Bronchial epithelial cell (primary cell): ENCODE data around the gene PIANP. TPM values are rescaled to one million over a fixed set of nuclear protein-coding genes. Genes with fewer than 3 reads are reported as not detected.
"Not testable (repeated sequence)": the region's sequence is repeated elsewhere in the genome, so short reads cannot be mapped to it uniquely, and the experiment has no call there.

Experiments
- DNase-seq: peaks from one replicate; pipeline ENCODE4 v3.0.0-alpha.2; 2010; ENCODE audit warnings: low read depth
- FAIRE-seq: peaks from 2 replicates; lab custom pipeline; 2011; peaks lifted over from hg19 to GRCh38; lab: Jason Lieb, UNC
- H3K27me3 ChIP-seq: 2 replicates; pipeline ENCODE4 v1.5.1; 2011; ENCODE audit warnings: low read length; ENCODE audit not compliant: control insufficient read depth, insufficient read depth
- H3K36me3 ChIP-seq: 2 replicates; pipeline ENCODE4 v1.5.1; 2011; ENCODE audit warnings: low read length; ENCODE audit not compliant: control insufficient read depth, insufficient read depth
- H3K4me3 ChIP-seq: 2 replicates; pipeline ENCODE4 v1.5.1; 2011; ENCODE audit warnings: mild to moderate bottlenecking, low read depth, low read length, control low read depth
- total RNA-seq: library from RNA; depleted of rRNA; stranded (reverse); fragments of >200 nt; gene quantifications from 2 replicates; pipeline ENCODE4 v1.2.1, GENCODE V29; 2014
- TF ChIP-seq, protein P1 (sequence below): IDR thresholded peaks from 2 replicates; pipeline ENCODE4 v1.5.1; 2011; ENCODE audit warnings: mild to moderate bottlenecking, moderate library complexity, low read length, control low read depth, inconsistent platforms; ENCODE audit not compliant: insufficient read depth, severe bottlenecking

Gene PIANP, protein sequence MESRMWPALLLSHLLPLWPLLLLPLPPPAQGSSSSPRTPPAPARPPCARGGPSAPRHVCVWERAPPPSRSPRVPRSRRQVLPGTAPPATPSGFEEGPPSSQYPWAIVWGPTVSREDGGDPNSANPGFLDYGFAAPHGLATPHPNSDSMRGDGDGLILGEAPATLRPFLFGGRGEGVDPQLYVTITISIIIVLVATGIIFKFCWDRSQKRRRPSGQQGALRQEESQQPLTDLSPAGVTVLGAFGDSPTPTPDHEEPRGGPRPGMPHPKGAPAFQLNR
- total RNA-seq: not detected in 2 replicates

DNA sequence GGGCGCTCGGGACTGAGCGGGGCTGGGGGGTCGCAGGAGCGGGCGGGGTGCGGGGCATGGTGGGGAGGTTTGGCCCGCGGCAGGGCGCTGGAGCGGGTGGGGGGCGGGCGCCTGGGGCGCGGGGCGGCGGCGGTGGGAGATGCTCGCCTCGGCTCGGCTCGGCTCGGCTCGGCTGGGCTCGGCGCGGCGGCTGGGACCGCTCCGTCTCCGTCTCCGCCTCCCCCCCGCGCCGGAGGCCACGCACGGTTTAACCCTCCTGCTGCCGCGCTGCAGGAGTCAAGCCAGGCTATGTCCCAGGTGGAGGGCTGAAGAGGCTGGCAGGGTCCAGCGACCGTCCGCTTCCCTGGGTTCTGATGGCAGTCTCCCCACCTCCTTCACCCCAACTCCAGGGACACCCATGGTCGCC is at the start of gene PIANP:
Gene PIANP (minus strand): TSS at position 170 of the 406 bp plus-strand sequence. CDS start 2,754 bp downstream, outside the sequence.
- FAIRE-seq (no peak), DNase-seq (no peak)

DNA sequence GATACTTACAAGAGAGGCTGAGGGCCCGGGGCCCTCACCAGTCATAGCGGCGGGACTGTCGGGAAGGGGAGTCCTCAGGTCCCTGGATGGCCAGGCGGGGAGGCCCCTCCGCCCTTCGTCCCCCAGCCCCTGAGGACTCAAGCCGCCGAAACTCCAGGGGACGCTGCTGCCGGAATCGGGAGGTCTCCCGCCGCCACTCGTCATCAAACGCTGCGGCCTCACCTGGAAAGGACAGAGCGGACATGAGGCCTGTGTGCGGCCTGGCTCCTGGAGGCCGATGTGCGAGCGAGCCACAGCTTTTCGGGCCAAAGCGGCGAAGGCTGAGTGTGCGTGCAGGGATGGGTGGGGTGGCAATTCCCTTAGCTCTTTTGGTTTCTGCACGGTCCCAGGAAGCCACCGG is 48.1 kb upstream of the PIANP start:
- Histone ChIP-seq H3K4me3 (no peak overlapping the region), H3K36me3 (peaks cover 28% of the 10 kb centered on the region), H3K27me3 (no peaks in the 10 kb centered on the region)
- FAIRE-seq (no peak), DNase-seq (no peak)
- TF ChIP-seq, protein P1, sequence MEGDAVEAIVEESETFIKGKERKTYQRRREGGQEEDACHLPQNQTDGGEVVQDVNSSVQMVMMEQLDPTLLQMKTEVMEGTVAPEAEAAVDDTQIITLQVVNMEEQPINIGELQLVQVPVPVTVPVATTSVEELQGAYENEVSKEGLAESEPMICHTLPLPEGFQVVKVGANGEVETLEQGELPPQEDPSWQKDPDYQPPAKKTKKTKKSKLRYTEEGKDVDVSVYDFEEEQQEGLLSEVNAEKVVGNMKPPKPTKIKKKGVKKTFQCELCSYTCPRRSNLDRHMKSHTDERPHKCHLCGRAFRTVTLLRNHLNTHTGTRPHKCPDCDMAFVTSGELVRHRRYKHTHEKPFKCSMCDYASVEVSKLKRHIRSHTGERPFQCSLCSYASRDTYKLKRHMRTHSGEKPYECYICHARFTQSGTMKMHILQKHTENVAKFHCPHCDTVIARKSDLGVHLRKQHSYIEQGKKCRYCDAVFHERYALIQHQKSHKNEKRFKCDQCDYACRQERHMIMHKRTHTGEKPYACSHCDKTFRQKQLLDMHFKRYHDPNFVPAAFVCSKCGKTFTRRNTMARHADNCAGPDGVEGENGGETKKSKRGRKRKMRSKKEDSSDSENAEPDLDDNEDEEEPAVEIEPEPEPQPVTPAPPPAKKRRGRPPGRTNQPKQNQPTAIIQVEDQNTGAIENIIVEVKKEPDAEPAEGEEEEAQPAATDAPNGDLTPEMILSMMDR: no peak

More for the DNA sequence above, at the start of gene PIANP:
- Histone ChIP-seq H3K27me3 (peaks cover 24% of the 10 kb centered on the region), H3K4me3 (peak within 1 kb of the TSS; percentile 23), H3K36me3 (no peaks in the 10 kb centered on the region)
- TF ChIP-seq, protein P1: no peak

DNA sequence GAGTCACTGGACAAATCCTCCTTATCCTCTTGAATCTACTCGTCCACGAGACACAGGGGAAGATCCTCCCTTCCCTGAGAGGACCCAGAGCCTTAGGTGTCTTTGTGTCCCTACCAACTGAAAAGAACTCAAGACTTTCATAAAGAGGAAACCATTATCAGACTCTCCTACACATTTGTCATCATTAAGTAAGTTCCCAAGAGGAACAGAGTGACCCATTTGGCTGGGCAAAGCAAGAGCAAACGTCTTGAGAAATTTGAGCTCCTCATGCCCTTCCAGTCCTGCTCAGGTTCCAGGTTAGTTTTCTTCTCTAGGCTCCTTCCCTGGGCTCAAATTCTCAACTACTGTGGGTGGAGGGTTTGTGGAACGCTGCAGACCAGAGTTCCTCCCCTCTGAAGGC is 46.6 kb upstream of the PIANP start:
- FAIRE-seq (peak; percentile 28), DNase-seq (no peak)
- TF ChIP-seq, protein P1: no peak
- no peak overlapping the region for H3K4me3 ChIP-seq
- peaks cover 28% of the 10 kb centered on the region for H3K36me3 ChIP-seq
- no peaks in the 10 kb centered on the region for H3K27me3 ChIP-seq

DNA sequence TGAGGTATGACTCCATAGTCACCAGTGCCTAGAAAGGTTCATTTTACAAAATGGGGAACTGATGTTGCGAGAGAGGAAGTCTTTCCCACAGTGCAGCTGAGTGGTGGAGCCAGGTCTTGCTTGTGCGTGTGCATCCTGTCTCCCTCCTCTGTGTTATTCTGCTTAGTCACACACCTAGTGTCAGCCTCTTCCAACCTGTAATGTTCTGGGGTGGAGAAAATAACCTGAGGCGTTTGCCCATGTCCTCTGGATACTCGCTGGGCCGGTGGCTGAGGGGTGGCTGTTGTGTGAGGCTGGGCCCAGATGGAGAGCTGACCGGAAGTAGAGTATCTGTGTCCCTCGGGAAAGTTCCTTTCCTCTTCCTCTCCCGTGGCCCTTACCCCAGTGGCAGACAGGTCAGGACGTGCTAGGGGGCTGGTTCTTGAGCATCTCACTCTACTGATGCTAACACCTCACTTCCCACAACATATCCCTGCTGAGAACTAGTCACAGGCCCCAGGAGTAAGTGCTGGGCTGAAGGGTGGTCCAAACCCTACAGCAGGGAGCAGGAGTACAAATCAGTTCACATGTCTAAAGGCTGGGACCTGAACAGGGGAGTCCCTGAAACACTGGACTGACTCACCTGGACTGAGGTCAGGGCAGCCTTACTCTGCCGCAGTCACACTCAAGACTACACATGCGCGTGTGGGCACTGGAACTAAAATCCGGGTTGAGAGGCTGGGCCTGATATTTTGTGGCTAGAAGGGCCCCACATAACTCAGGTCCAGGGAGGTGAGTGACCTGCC is 45.3 kb upstream of the PIANP start:
- no peaks in the 10 kb centered on the region for H3K27me3 ChIP-seq
- H3K4me3 ChIP-seq: no peak overlapping the region
- H3K36me3 ChIP-seq: peaks cover 24% of the 10 kb centered on the region
- TF ChIP-seq, protein P1: no peak
- FAIRE-seq (peak; percentile 83), DNase-seq (peak; percentile 87)

DNA sequence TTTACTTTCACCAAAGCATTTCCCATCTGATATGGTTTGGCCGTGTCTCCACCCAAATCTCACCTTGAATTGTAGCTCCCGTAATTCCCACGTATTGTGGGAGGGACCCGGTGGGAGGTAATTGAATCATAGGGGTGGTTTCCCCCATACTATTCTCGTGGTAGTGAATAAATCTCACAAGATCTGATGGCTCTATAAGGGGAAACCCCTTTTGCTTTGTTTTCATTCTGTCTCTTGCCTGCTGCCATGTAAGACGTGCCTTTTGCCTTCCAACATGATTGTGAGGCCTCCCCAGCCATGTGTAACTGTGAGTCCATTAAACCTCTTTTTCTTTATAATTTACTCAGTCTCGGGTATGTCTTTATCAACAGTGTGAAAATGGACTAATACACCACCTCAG is 42.7 kb upstream of the PIANP start:
- H3K27me3 ChIP-seq, DNase-seq, H3K4me3 ChIP-seq, H3K36me3 ChIP-seq, FAIRE-seq: not testable (repeated sequence)

DNA sequence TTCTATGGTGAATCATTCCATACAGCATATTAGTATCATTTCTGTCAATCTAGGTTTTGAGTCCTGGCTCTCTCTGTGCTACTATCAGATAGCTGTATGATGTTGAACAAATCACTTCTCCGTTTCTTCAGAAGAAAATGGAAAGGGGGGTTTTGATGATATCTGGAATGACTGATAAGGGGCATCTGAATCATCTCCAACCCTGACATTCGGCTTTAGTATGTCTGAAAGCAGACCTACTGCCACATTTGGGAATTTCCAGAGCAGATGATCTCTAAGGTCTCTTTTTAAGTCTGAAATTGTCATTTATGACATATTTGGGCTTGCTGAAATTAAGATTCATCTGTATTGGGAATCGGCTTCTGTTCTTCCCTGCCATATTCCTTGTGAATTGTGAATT is 42.2 kb upstream of the PIANP start:
- H3K4me3 ChIP-seq: no peak overlapping the region
- H3K27me3 ChIP-seq: no peaks in the 10 kb centered on the region
- DNase-seq (peak; percentile 28), FAIRE-seq (no peak)
- peaks cover 5% of the 10 kb centered on the region for H3K36me3 ChIP-seq
- TF ChIP-seq, protein P1: no peak

DNA sequence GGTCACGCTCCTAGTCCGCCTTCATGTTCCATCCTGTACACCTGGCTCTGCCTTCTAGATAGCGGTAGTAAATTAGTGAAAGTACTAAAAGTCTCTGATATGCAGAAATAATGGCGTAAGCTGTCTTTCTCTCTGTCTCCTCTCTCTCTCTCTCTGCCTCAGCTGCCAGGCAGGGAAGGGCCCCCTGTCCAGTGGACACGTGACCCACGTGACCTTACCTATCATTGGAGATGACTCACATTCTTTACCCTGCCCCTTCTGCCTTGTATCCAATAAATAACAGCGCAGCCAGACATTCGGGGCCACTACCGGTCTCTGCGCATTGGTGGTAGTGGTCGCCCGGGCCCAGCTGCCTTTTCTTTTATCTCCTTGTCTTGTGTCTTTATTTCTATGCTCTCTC is 41.5 kb upstream of the PIANP start:
- not testable (repeated sequence) for H3K27me3 ChIP-seq, H3K36me3 ChIP-seq, DNase-seq, H3K4me3 ChIP-seq, FAIRE-seq
